ENCODE results near the gene TCF12. TPM values are rescaled to one million over a fixed set of nuclear protein-coding genes. Genes with fewer than 3 reads are reported as not detected.

TCF12 gene
- total RNA-seq (2021; ENCODE audit: unreplicated experiment) (102 TPM), Bru-seq, nascent RNA (percentile 94 among the genes with signal in this experiment), BruChase-seq, experiment 1, labeled RNA remaining after a 2-hour chase (percentile 83 among the genes with signal in this experiment), BruChase-seq, experiment 2, labeled RNA remaining after a 6-hour chase (percentile 82 among the genes with signal in this experiment)
- 52.1 TPM for polyA plus RNA-seq (2012; ENCODE audit: insufficient read length)
- long read RNA-seq, full-length matches to known transcripts = 86 of 184 reads
- long read RNA-seq, partial matches to known transcripts = 43 of 184 reads
- long read RNA-seq, other reads (novel, unspliced or antisense) = 55 of 184 reads

DNA sequence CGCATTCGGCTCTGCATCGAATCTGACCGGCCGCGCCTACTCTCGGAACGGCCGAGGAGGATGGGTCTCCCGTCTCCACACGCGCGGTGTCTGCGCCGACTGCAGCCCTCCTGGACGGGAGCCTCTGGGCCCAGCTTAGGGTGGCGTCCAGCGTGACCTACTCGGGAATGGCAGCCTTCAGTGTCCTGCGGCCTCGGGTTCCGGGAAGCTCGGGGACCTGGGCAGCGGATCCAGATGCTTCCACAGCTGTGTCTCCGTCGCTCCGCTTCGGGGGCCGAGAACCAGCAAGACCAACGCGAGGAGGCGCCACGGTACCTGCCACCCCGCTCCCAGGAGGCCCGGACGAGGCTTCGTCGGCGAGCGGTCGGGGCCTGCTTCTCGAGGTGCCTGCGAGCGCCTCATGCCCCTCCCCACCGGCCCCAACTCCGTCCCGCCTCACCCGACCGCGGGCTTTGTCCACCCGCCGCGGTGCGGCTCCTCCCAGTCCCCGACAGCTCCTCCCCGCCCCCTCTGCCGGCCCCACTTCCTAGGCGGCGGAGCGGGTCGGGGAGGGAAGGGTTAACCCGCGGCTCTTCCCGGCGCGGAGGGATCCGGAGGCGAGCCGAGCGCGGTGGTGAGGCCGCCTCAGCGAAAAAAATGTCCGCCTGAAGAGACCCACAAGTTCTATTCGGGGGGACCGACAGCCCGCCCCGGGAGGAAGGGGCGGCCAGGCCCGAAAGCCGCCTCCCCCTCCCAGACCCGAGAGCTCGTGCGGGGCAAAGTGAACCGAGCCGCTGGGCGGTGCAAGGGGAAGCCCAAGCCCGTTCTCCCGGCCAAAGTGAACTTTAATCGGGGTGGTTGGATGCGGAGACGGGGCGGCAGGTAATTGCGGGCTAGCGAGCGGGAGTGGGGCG lies at the start of gene TCF12:
Gene TCF12, plus strand, starts transcription at position 599 of the 893 bp plus-strand sequence. CDS start 1,270 bp downstream, outside the sequence.
- ATAC-seq (peak; percentile 96), DNase-seq (ENCODE audit: low read depth, low spot score) (peak; percentile 64)
- in situ Hi-C loops (cut with HindIII; ENCODE audit: low pct_unique_long_range_greater_than_20kb, low sequenced_read_pairs) = no loop called here
- Histone ChIP-seq H3K27me3 (ENCODE audit: control insufficient read depth, insufficient read depth, low read length) (no peaks in the 10 kb centered on the region), H3K27ac (ENCODE audit: low read length) (peak within 1 kb of the TSS; percentile 90), H3K4me3 (ENCODE audit: low read depth in 2 of 2, low read length in 2 of 2) (peak within 1 kb of the TSS; percentile 76 to 79), H3K4me1 (ENCODE audit: control insufficient read depth, insufficient read depth, low read length) (peaks cover 30% of the 10 kb centered on the region; the same call in 1 of the 2 replicates), H3K36me3 (ENCODE audit: control insufficient read depth, insufficient read depth, low read length) (peaks cover 28% of the 10 kb centered on the region), H3K9me3 (ENCODE audit: control insufficient read depth, insufficient read depth, low read depth, low read length) (no peaks in the 10 kb centered on the region)
- TF ChIP-seq SIN3A (IDR thresholded peaks at IDR 0.05; ENCODE audit: borderline replicate concordance, insufficient read depth, low read depth, low read length) = 0 out of 2 replicates have a peak, but pooled peaks have one; percentile 25
- TF ChIP-seq, protein P1, sequence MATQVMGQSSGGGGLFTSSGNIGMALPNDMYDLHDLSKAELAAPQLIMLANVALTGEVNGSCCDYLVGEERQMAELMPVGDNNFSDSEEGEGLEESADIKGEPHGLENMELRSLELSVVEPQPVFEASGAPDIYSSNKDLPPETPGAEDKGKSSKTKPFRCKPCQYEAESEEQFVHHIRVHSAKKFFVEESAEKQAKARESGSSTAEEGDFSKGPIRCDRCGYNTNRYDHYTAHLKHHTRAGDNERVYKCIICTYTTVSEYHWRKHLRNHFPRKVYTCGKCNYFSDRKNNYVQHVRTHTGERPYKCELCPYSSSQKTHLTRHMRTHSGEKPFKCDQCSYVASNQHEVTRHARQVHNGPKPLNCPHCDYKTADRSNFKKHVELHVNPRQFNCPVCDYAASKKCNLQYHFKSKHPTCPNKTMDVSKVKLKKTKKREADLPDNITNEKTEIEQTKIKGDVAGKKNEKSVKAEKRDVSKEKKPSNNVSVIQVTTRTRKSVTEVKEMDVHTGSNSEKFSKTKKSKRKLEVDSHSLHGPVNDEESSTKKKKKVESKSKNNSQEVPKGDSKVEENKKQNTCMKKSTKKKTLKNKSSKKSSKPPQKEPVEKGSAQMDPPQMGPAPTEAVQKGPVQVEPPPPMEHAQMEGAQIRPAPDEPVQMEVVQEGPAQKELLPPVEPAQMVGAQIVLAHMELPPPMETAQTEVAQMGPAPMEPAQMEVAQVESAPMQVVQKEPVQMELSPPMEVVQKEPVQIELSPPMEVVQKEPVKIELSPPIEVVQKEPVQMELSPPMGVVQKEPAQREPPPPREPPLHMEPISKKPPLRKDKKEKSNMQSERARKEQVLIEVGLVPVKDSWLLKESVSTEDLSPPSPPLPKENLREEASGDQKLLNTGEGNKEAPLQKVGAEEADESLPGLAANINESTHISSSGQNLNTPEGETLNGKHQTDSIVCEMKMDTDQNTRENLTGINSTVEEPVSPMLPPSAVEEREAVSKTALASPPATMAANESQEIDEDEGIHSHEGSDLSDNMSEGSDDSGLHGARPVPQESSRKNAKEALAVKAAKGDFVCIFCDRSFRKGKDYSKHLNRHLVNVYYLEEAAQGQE (IDR thresholded peaks at IDR 0.05; ENCODE audit: insufficient read depth in 1 of 2, low read depth in 2 of 2, low read length in 1 of 2) = 0 out of 4 replicates have a peak, but pooled peaks of 1 of the 2 experiments have one; percentile 56
- peak; percentile 36; the same call in 1 of the 2 replicates for TF ChIP-seq TCF7L2 (IDR thresholded peaks at IDR 0.05; ENCODE audit: low read depth, low read length)
- TF ChIP-seq POLR2AphosphoS5 (IDR thresholded peaks at IDR 0.05; ENCODE audit: low read depth, low read length) = peak; percentile 81
- TF ChIP-seq, protein P2, sequence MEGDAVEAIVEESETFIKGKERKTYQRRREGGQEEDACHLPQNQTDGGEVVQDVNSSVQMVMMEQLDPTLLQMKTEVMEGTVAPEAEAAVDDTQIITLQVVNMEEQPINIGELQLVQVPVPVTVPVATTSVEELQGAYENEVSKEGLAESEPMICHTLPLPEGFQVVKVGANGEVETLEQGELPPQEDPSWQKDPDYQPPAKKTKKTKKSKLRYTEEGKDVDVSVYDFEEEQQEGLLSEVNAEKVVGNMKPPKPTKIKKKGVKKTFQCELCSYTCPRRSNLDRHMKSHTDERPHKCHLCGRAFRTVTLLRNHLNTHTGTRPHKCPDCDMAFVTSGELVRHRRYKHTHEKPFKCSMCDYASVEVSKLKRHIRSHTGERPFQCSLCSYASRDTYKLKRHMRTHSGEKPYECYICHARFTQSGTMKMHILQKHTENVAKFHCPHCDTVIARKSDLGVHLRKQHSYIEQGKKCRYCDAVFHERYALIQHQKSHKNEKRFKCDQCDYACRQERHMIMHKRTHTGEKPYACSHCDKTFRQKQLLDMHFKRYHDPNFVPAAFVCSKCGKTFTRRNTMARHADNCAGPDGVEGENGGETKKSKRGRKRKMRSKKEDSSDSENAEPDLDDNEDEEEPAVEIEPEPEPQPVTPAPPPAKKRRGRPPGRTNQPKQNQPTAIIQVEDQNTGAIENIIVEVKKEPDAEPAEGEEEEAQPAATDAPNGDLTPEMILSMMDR (IDR thresholded peaks at IDR 0.05) = peak; percentile 63
- CTCF ChIA-PET = interaction anchor here (0.7 to 0.9 kb wide), 2 partner anchors 145 to 427 kb away, joined by 3 read pairs; no protein-coding TSS in a partner anchor
- no TSS peak for BruUV-seq (replicated peaks)
- POLR2A ChIA-PET = interaction anchor here (0.6 to 1.0 kb wide), 4 partner anchors 25 to 229 kb away, joined by 3 to 4 read pairs (median 3); no protein-coding TSS in a partner anchor
- intact Hi-C loops (cut with micrococcal nuclease; ENCODE audit: unreplicated experiment) = no loop called here

DNA sequence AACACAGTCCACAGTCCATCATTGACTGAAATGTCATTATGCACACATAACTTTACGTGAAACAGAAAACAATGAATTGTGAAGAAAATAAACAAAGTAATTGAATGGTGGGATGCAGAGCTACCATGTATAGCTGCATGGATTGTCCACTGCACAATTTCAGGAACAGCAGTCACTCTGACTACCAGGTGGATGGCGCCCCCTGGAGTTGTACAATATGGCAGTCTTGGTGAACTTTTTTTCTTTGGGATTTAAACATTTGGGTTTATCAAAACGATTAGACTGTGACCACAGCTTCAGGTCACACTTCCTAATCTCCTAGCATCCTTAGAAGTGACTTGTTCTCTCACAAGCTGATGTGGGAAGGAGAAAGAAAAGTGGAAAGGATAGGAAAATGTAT lies 48.9 kb upstream of the TCF12 start:
- ChIA-PET POLR2A (no interaction called here), CTCF (interaction anchor here (0.6 kb wide), 1 partner anchor 85 kb away, joined by 3 read pairs; no protein-coding TSS in a partner anchor)
- DNase-seq (ENCODE audit: low read depth, low spot score) (no peak), ATAC-seq (no peak)
- intact Hi-C loops (cut with micrococcal nuclease; ENCODE audit: unreplicated experiment) (loop anchor here (2.0 kb wide), 1 partner anchor 373 kb away; no protein-coding TSS in a partner anchor), in situ Hi-C loops (cut with HindIII; ENCODE audit: low pct_unique_long_range_greater_than_20kb, low sequenced_read_pairs) (no loop called here)
- H3K27me3 ChIP-seq (ENCODE audit: control insufficient read depth, insufficient read depth, low read length) = no peaks in the 10 kb centered on the region
- H3K27ac ChIP-seq (ENCODE audit: low read length) = no peak overlapping the region
- no peaks in the 10 kb centered on the region for H3K36me3 ChIP-seq (ENCODE audit: control insufficient read depth, insufficient read depth, low read length)
- TF ChIP-seq SIN3A (IDR thresholded peaks at IDR 0.05; ENCODE audit: borderline replicate concordance, insufficient read depth, low read depth, low read length) (no peak), POLR2AphosphoS5 (IDR thresholded peaks at IDR 0.05; ENCODE audit: low read depth, low read length) (no peak), TCF7L2 (IDR thresholded peaks at IDR 0.05; ENCODE audit: low read depth, low read length) (no peak)
- TF ChIP-seq, protein P1 (IDR thresholded peaks at IDR 0.05; ENCODE audit: insufficient read depth in 1 of 2, low read depth in 2 of 2, low read length in 1 of 2) = no peak
- TF ChIP-seq, protein P2 (IDR thresholded peaks at IDR 0.05) = peak; percentile 70
- H3K4me1 ChIP-seq (ENCODE audit: control insufficient read depth, insufficient read depth, low read length) = no peaks in the 10 kb centered on the region
- no TSS peak for BruUV-seq (replicated peaks)
- H3K4me3 ChIP-seq (ENCODE audit: low read depth in 2 of 2, low read length in 2 of 2) = no peak overlapping the region
- no peaks in the 10 kb centered on the region for H3K9me3 ChIP-seq (ENCODE audit: control insufficient read depth, insufficient read depth, low read depth, low read length)
